GM20000 (cell line): ENCODE data around the gene IFITM1.
"Not testable (repeated sequence)": the region's sequence is repeated elsewhere in the genome, so short reads cannot be mapped to it uniquely, and the experiment has no call there.

Source experiments
- DNase-seq: peaks from one replicate; pipeline ENCODE4 v3.0.0; 2012; ENCODE audit warnings: low spot score
- TF ChIP-seq, protein P1 (sequence below): IDR thresholded peaks from 2 replicates; pipeline ENCODE4 v1.5.1; 2012; ENCODE audit warnings: mild to moderate bottlenecking, control low read depth; ENCODE audit errors: extremely low read depth, missing control alignments

Gene IFITM1

GRCh38 chr11:330307-330693 is 16.5 kb downstream of the IFITM1 start:
- TF ChIP-seq, protein P1, sequence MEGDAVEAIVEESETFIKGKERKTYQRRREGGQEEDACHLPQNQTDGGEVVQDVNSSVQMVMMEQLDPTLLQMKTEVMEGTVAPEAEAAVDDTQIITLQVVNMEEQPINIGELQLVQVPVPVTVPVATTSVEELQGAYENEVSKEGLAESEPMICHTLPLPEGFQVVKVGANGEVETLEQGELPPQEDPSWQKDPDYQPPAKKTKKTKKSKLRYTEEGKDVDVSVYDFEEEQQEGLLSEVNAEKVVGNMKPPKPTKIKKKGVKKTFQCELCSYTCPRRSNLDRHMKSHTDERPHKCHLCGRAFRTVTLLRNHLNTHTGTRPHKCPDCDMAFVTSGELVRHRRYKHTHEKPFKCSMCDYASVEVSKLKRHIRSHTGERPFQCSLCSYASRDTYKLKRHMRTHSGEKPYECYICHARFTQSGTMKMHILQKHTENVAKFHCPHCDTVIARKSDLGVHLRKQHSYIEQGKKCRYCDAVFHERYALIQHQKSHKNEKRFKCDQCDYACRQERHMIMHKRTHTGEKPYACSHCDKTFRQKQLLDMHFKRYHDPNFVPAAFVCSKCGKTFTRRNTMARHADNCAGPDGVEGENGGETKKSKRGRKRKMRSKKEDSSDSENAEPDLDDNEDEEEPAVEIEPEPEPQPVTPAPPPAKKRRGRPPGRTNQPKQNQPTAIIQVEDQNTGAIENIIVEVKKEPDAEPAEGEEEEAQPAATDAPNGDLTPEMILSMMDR = no peak
- DNase-seq = no peak

GRCh38 chr11:330694-331357 is 17.0 kb downstream of the IFITM1 start:
- DNase-seq = no peak
- TF ChIP-seq, protein P1 = no peak

- TF ChIP-seq, protein P1 = no peak
- no peak for DNase-seq
Observed at GRCh38 chr11:331358-332060, 17.7 kb downstream of the IFITM1 start.

DNA sequence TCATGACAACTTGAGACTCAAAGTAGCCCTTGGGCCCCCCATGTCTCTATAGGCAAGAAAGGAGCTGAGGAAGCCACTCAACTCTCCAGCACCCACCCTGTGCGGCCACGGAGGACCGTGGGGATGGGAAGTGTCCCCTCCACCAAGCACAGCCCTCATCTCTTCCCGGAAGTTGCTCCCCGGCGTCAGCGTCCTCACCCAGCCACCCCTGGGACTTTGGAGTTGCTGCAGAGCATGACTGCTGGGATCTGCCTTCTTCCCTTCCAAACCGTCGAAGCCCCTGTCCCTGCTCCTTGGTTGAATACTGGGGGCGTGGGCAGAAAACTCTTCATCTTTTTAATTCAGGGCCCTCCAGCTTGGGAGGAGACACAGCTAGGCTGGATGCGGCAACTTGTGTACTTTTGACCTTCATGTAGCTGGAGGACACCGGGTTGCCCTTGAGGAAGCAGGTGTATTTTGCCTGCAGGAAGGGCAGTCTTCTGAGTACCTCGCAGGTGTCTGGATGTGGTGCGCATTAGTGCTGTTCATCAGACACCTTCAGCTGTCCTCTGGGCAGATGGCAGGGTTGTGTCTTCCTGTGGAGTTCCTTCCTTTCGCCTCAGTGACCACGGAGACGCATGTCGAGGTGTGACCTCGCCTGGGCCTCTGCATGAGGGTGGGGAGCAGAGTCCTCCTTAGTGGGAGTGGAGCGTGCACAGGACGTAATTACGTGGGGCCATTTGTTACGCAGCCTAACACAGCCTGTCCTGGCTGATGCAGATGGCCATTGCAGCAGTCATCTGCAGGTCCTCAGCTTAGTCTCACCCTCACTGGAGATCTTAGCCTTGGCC is 19.0 kb downstream of the IFITM1 start:
- TF ChIP-seq, protein P1 = no peak
- DNase-seq = no peak

DNA sequence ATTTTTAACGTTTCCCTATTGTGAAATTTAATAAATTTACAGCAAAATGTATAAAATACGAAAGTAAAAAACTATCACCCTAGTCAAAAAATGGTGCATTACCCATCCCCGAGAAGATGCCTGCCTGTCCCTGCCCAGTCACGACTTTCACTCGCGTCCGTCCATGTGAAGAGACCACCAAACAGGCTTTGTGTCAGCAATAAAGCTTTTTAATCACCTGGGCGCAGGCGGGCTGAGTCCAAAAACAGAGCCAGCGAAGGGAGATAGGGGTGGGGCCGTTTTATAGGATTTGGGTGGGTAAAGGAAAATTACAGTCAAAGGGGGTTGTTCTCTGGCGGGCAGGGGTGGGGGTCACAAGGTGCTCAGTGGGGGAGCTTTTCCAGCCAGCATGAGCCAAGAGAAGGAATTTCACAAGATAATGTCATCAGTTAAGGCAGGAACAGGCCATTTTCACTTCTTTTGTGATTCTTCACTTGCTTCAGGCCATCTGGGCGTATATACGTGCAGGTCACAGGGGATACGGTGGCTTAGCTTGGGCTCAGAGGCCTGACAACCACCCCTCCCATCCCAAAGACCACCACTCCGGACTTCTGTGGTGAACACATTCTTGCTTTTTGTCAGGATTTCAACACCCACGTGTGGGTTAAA is 19.9 kb downstream of the IFITM1 start:
- DNase-seq = not testable (repeated sequence)

GRCh38 chr11:334264-334994 is 20.6 kb downstream of the IFITM1 start:
- DNase-seq = no peak
- TF ChIP-seq, protein P1 = no peak
